Kidney (tissue), 14 donors: ENCODE measurements around the gene PCDH19. TPM values are rescaled to one million over a fixed set of nuclear protein-coding genes. Genes with fewer than 3 reads are reported as not detected.

Source experiments
- DNase-seq, 5 donors: peaks; one replicate each; pipeline ENCODE4 v3.0.0-alpha.2; 2013 to 2020
- FAIRE-seq: peaks from 2 replicates; lab custom pipeline; 2012; peaks lifted over from hg19 to GRCh38; lab: Jason Lieb, UNC
- H3K27ac ChIP-seq, 2 donors: one replicate each; pipeline ENCODE4 v1.7.0; 2013; ENCODE audit warnings: low read depth in 2 of 2, low read length in 2 of 2, inconsistent platforms in 1 of 2
- H3K27me3 ChIP-seq: one replicate; pipeline ENCODE4 v1.7.1; 2013; ENCODE audit warnings: low read length, inconsistent platforms; ENCODE audit not compliant: control insufficient read depth, insufficient read depth
- H3K36me3 ChIP-seq, 3 donors: one replicate each; pipeline versions ENCODE4 v1.7.0 to v1.7.1; 2013; ENCODE audit warnings: low read length in 3 of 3, control low read depth in 1 of 3, inconsistent platforms in 1 of 3; ENCODE audit not compliant: insufficient read depth in 3 of 3, control insufficient read depth in 2 of 3
- H3K4me1 ChIP-seq, 3 donors: one replicate each; pipeline versions ENCODE4 v1.7.0 to v1.7.1; 2013; ENCODE audit warnings: low read length in 3 of 3, inconsistent platforms in 1 of 3, low read depth in 1 of 3; ENCODE audit not compliant: control insufficient read depth in 2 of 3, insufficient read depth in 2 of 3
- H3K4me3 ChIP-seq, 3 donors: one replicate each; pipeline versions ENCODE4 v1.7.0 to v1.8.1; 2013; ENCODE audit warnings: low read length in 3 of 3, control low read depth in 1 of 3, inconsistent platforms in 1 of 3
- H3K9ac ChIP-seq, 3 donors: one replicate each; pipeline versions ENCODE4 v1.7.0 to v1.7.1; 2013; ENCODE audit warnings: low read length in 3 of 3, control low read depth in 1 of 3, inconsistent platforms in 1 of 3
- H3K9me3 ChIP-seq, 3 donors: one replicate each; pipeline versions ENCODE4 v1.7.0 to v1.7.1; 2013; ENCODE audit warnings: low read length in 3 of 3, control low read depth in 1 of 3, inconsistent platforms in 1 of 3; ENCODE audit not compliant: control insufficient read depth in 2 of 3, insufficient read depth in 1 of 3
- intact Hi-C: fragments of 100-400 bp; cut with DNase I; formaldehyde crosslinking; loops from one replicate; pipeline ENCODE4 v1.11.1; 2022
- polyA plus RNA-seq: library from polyadenylated mRNA; stranded (reverse); fragments of 350-450 nt; fragmentation: Illumina TruSeq; extraction: RNeasy Lipid Tissue Mini Kit (QIAGEN cat#74804); gene quantifications from one replicate; pipeline ENCODE4 v1.2.3, GENCODE V29; 2014; ENCODE audit warnings: low read depth, low replicate concordance; ENCODE audit not compliant: insufficient read depth
- total RNA-seq: library from RNA; stranded (reverse); fragmentation: NEBNext Ultra II Directional; extraction: Animal tissue kit (Norgen Biotek cat#: 25700); gene quantifications from one replicate; pipeline ENCODE4 v1.2.1, GENCODE V29; 2021
- TF ChIP-seq, protein P1 (sequence below): IDR thresholded peaks from 3 replicates; pipeline ENCODE4 v1.5.1; 2012; ENCODE audit warnings: mild to moderate bottlenecking, moderate library complexity, borderline replicate concordance; ENCODE audit not compliant: insufficient read depth; ENCODE audit errors: extremely low read depth
- donor health status: control.
- donor health status: control.
- donor health status: control.
- donor health status: control.
- donor health status: control.
- donor health status: DM: yes; HTN: yes; CAD: no.
- donor health status: Normal renal cell carcinoma (clear cell type).

The PCDH19 gene
- total and polyA plus RNA-seq, 2 donors from 2014 or later: 0.66 to 0.75 TPM

DNA sequence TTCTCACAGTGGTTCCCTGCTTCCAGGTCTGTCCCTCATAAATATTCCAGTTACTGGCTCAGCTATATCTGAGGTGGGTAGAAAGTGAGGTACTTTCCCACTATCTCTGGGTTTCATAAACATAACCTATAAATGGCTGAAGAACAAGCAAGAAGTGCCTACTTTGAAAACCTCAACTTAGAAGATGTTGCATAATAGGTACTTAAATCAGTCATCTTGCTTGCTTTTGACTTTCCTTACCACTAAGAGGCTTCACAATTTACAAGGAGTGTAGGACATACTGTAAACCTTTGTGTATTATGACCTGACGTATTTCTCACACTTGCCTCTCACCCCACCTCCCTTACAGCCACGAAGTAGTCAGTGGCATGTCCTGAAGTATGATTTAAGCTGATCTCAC is 145.9 kb downstream of the PCDH19 start:
- Histone ChIP-seq H3K9me3 (no peaks in the 10 kb centered on the region), H3K27me3 (no peaks in the 10 kb centered on the region), H3K36me3 (no peaks in the 10 kb centered on the region), H3K4me3 (no peak overlapping the region), H3K9ac (no peak overlapping the region), H3K27ac (no peak overlapping the region), H3K4me1 (no peaks in the 10 kb centered on the region)
- DNase-seq (no peak), FAIRE-seq (no peak)
- TF ChIP-seq, protein P1, sequence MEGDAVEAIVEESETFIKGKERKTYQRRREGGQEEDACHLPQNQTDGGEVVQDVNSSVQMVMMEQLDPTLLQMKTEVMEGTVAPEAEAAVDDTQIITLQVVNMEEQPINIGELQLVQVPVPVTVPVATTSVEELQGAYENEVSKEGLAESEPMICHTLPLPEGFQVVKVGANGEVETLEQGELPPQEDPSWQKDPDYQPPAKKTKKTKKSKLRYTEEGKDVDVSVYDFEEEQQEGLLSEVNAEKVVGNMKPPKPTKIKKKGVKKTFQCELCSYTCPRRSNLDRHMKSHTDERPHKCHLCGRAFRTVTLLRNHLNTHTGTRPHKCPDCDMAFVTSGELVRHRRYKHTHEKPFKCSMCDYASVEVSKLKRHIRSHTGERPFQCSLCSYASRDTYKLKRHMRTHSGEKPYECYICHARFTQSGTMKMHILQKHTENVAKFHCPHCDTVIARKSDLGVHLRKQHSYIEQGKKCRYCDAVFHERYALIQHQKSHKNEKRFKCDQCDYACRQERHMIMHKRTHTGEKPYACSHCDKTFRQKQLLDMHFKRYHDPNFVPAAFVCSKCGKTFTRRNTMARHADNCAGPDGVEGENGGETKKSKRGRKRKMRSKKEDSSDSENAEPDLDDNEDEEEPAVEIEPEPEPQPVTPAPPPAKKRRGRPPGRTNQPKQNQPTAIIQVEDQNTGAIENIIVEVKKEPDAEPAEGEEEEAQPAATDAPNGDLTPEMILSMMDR: no peak
- intact Hi-C loops: no loop called here

GRCh38 chrX:100263650-100264049 is 146.4 kb downstream of the PCDH19 start:
- TF ChIP-seq, protein P1: no peak
- H3K4me1 ChIP-seq: no peaks in the 10 kb centered on the region
- no peaks in the 10 kb centered on the region for H3K9me3 ChIP-seq
- H3K27ac ChIP-seq: no peak overlapping the region
- FAIRE-seq: no peak
- no peaks in the 10 kb centered on the region for H3K27me3 ChIP-seq
- intact Hi-C loops: no loop called here
- DNase-seq: no peak
- no peaks in the 10 kb centered on the region for H3K36me3 ChIP-seq
- no peak overlapping the region for H3K9ac ChIP-seq
- H3K4me3 ChIP-seq: no peak overlapping the region

- Histone ChIP-seq H3K9ac (no peak overlapping the region), H3K36me3 (no peaks in the 10 kb centered on the region), H3K4me1 (no peaks in the 10 kb centered on the region), H3K9me3 (no peaks in the 10 kb centered on the region), H3K27me3 (no peaks in the 10 kb centered on the region), H3K27ac (no peak overlapping the region), H3K4me3 (no peak overlapping the region)
- TF ChIP-seq, protein P1: no peak
- intact Hi-C loops: no loop called here
- DNase-seq (no peak), FAIRE-seq (no peak)
These were observed 161.1 kb downstream of the PCDH19 start for GRCh38 chrX:100248885-100249493.

GRCh38 chrX:100247826-100248225 is 162.2 kb downstream of the PCDH19 start:
- no peaks in the 10 kb centered on the region for H3K4me1 ChIP-seq
- DNase-seq (no peak), FAIRE-seq (no peak)
- H3K27me3 ChIP-seq: no peaks in the 10 kb centered on the region
- intact Hi-C loops: no loop called here
- H3K36me3 ChIP-seq: no peaks in the 10 kb centered on the region
- no peak overlapping the region for H3K9ac ChIP-seq
- no peak overlapping the region for H3K4me3 ChIP-seq
- H3K9me3 ChIP-seq: no peaks in the 10 kb centered on the region
- no peak overlapping the region for H3K27ac ChIP-seq
- TF ChIP-seq, protein P1: no peak
